HUES64 (cell line): Measurements from ENCODE around the gene AIP.
A peak's percentile ranks its signal among the peaks of the same experiment; 100 is the strongest.

Source experiments
- H3K27ac ChIP-seq: 2 replicates; pipeline ENCODE4 v1.7.0; 2013; ENCODE audit warnings: low read depth, low read length, inconsistent platforms
- H3K27me3 ChIP-seq: 2 replicates; pipeline ENCODE4 v1.6.1; 2013; ENCODE audit warnings: mild to moderate bottlenecking, low read length; ENCODE audit not compliant: insufficient read depth
- H3K36me3 ChIP-seq: 2 replicates; pipeline ENCODE4 v1.6.1; 2013; ENCODE audit warnings: mild to moderate bottlenecking, low read length; ENCODE audit not compliant: insufficient read depth
- H3K4me1 ChIP-seq: 2 replicates; pipeline ENCODE4 v1.6.1; 2013; ENCODE audit warnings: mild to moderate bottlenecking, low read length, moderate library complexity; ENCODE audit not compliant: insufficient read depth
- H3K4me3 ChIP-seq: 2 replicates; pipeline ENCODE4 v1.5.1; 2013; ENCODE audit warnings: mild to moderate bottlenecking, low read length, moderate library complexity
- H3K9ac ChIP-seq: 2 replicates; pipeline ENCODE4 v1.6.1; 2013; ENCODE audit warnings: mild to moderate bottlenecking, low read depth, low read length
- H3K9me3 ChIP-seq: 2 replicates; pipeline ENCODE4 v1.6.1; 2013; ENCODE audit warnings: low read depth, low read length; ENCODE audit not compliant: insufficient read depth
- WGBS: fragments of 150-250, 120-280 bp; methylation state at CpG from one replicate; pipeline ENCODE4 v1.1.7; 2013; ENCODE audit warnings: missing lambda C conversion rate; 5-methylcytosine and 5-hydroxymethylcytosine counted together

The AIP gene

GRCh38 chr11:67450796-67451657 lies 31.8 kb upstream of the AIP start:
- no peaks in the 10 kb centered on the region for H3K4me1 ChIP-seq
- 88% methylated on average over 25 of the region's 25 CpGs for WGBS
- no peak overlapping the region for H3K9ac ChIP-seq
- H3K27ac ChIP-seq, result no peak overlapping the region
- H3K36me3 ChIP-seq, result no peaks in the 10 kb centered on the region
- no peak overlapping the region for H3K4me3 ChIP-seq
- no peaks in the 10 kb centered on the region for H3K27me3 ChIP-seq
- H3K9me3 ChIP-seq, result no peaks in the 10 kb centered on the region

GRCh38 chr11:67451658-67451976 lies 31.2 kb upstream of the AIP start:
- Histone ChIP-seq H3K4me1 (no peaks in the 10 kb centered on the region), H3K4me3 (no peak overlapping the region), H3K36me3 (no peaks in the 10 kb centered on the region), H3K27me3 (no peaks in the 10 kb centered on the region), H3K27ac (no peak overlapping the region), H3K9ac (no peak overlapping the region), H3K9me3 (no peaks in the 10 kb centered on the region)
- WGBS, result 94% methylated on average over 14 of the region's 14 CpGs

DNA sequence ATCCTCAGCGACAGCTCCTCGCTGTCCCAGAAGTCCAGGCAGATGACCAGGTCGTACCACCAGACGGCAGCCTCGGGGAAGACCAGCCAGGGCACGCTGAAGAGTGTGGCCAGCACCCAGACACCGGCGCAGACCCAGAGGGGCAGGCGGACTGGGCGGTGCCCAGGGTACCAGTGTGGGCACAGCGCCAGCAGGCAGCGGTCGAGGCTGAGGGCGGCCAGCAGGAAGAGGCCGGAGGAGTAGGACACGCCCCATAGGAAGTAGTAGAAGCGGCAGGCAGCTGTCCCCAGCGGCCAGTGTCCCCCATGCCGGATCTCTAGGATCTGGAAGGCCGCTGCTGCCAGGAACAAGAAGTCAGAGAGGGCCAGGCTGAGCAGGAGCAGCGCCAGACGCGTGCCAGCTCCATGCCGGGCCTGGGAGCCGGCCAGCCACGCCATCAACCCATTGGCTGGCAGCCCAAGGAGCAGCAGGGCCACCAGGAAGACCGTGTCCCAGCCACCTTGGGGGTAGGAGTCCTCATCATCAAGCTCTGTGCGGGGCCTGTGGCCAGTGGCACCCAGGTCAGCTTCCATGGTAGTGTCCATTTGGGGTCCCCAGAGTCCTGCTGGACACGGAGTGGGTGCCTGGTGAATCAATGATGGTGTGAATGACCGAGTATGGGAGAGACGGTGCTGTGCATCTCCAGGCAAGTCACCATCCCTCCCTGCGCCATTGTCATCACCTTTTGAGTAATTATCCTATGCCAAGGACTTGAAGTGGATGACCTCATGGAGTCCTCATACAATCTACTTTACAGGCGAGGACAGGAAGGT lies 30.5 kb upstream of the AIP start, which contains the start of gene GPR152:
Gene GPR152 (minus strand): TSS at position 589 of the 812 bp plus-strand sequence. CDS start 5 bp downstream, at position 584.
- 93% methylated on average over 33 of the region's 33 CpGs for WGBS
- no peak within 1 kb of the TSS for H3K9ac ChIP-seq
- H3K4me1 ChIP-seq, result no peaks in the 10 kb centered on the region
- no peaks in the 10 kb centered on the region for H3K36me3 ChIP-seq
- no peak within 1 kb of the TSS for H3K27ac ChIP-seq
- H3K9me3 ChIP-seq, result no peaks in the 10 kb centered on the region
- H3K4me3 ChIP-seq, result no peak within 1 kb of the TSS
- H3K27me3 ChIP-seq, result no peaks in the 10 kb centered on the region

DNA sequence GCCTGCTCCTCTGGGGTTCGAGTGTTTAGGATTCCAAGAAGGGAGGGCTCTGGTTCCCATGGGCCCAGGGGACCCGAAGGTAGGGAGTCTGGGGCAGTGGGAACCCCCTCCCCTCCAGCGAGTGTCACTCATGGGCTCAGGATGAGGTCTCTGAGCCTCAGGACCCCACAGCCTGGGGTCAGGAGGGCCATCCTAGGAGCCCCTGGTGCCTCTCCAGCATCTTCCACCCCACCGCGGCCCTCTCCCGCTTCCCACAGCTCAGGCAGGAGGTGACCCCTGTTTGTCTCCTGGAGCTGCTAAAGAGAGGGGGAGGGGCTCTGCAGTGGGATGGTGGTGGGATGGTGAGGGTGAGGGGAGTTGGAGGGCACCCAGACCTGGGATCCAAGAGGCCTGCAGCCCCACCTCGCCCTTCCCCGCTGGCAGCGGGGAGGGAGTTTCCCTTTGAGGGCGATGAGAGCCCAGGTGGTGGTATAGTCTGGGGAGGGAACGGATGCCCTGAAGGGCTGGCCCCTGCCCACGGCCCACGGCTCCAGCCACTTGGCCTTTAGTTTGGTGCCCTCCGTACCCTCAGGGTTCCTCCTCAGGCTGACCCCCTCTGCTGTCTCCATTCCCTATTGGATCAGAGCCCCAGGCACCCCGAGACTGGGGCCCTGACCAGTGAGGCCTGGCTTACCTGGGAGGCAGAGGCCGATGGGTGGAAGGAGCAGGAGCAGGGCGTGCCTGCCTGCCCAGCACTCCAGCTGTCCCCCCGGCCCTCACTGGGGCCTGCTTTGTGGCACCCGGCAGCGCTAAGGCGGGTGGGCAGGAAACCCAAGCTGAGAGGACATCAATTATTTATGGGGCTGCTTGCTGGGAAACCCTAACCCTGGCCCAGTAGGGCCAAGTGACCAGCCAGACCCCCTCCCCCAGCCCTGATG lies 28.8 kb upstream of the AIP start:
- 91% methylated on average over 21 of the region's 21 CpGs for WGBS
- no peaks in the 10 kb centered on the region for H3K4me1 ChIP-seq
- H3K9me3 ChIP-seq, result no peaks in the 10 kb centered on the region
- H3K36me3 ChIP-seq, result no peaks in the 10 kb centered on the region
- no peaks in the 10 kb centered on the region for H3K27me3 ChIP-seq
- H3K4me3 ChIP-seq, result no peak overlapping the region
- H3K27ac ChIP-seq, result no peak overlapping the region
- no peak overlapping the region for H3K9ac ChIP-seq

- Histone ChIP-seq H3K4me1 (no peaks in the 10 kb centered on the region), H3K27ac (no peak within 1 kb of the TSS), H3K9me3 (no peaks in the 10 kb centered on the region), H3K27me3 (no peaks in the 10 kb centered on the region), H3K4me3 (no peak within 1 kb of the TSS), H3K36me3 (no peaks in the 10 kb centered on the region), H3K9ac (no peak within 1 kb of the TSS)
- WGBS, result 83% methylated on average over 3 of the region's 3 CpGs
Measured at GRCh38 chr11:67455054-67455453, 27.8 kb upstream of the AIP start, which contains the start of gene CABP4. CABP4 (plus strand) TSS chr11:67455354; CDS start chr11:67455424, 70 bp downstream.

DNA sequence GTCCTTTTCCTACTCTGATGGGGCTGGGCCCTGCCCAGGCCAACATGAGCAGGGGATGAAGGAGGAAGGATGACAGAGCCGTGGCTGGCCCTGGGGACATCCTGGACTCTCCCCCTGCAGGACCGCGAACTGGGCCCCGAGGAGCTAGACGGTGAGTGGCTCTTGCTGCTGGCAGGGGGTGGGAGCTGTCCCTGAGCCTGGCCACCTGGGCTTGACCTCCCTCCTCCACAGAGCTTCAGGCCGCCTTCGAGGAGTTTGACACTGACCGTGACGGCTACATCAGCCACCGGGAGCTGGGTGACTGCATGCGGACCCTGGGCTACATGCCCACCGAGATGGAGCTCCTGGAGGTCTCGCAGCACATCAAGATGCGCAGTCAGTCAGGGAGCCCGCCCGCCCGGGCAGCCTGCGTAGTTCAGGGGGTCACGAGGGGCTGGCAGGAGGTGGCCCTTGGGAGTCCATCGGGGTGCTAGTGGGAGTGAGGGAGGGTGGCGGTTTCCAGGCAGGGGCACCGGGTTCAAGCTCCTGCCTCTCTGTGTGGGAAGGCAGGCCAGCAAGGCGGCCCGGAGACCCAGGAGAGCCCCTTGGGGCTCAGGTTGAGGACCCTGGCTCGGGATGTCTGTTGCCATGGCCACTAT lies 26.6 kb upstream of the AIP start:
- H3K4me3 ChIP-seq, result no peak overlapping the region
- WGBS, result 90% methylated on average over 25 of the region's 25 CpGs

GRCh38 chr11:67457453-67457852 lies 25.4 kb upstream of the AIP start:
- Histone ChIP-seq H3K27ac (no peak overlapping the region), H3K9me3 (no peaks in the 10 kb centered on the region), H3K36me3 (no peaks in the 10 kb centered on the region), H3K9ac (no peak overlapping the region), H3K27me3 (no peaks in the 10 kb centered on the region), H3K4me3 (no peak overlapping the region), H3K4me1 (no peaks in the 10 kb centered on the region)
- WGBS, result 94% methylated on average over 12 of the region's 12 CpGs

More for the DNA sequence above, 26.6 kb upstream of the AIP start:
- Histone ChIP-seq H3K4me1 (no peaks in the 10 kb centered on the region), H3K9ac (no peak overlapping the region), H3K27me3 (no peaks in the 10 kb centered on the region), H3K36me3 (no peaks in the 10 kb centered on the region), H3K9me3 (no peaks in the 10 kb centered on the region), H3K27ac (no peak overlapping the region)

DNA sequence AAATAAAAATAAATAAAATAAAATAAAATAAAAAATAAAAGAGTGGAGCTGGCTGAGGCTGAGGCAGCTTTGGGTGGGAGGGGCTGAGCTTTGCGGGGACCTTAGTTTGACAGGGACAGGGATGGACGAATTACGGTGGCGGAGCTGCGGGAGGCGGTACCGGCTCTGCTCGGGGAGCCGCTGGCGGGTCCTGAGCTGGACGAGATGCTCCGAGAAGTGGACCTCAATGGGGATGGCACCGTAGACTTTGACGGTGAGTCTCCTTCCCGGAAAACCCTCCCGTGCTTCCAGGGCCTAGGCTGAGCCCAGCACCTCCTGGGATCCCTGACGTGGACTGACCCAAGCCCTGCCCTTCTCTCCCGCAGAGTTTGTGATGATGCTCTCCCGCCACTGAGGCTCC lies 24.6 kb upstream of the AIP start:
- no peaks in the 10 kb centered on the region for H3K4me1 ChIP-seq
- no peaks in the 10 kb centered on the region for H3K36me3 ChIP-seq
- no peaks in the 10 kb centered on the region for H3K9me3 ChIP-seq
- no peak overlapping the region for H3K27ac ChIP-seq
- H3K27me3 ChIP-seq, result no peaks in the 10 kb centered on the region
- WGBS, result 93% methylated on average over 19 of the region's 19 CpGs
- H3K9ac ChIP-seq, result no peak overlapping the region
- no peak overlapping the region for H3K4me3 ChIP-seq

DNA sequence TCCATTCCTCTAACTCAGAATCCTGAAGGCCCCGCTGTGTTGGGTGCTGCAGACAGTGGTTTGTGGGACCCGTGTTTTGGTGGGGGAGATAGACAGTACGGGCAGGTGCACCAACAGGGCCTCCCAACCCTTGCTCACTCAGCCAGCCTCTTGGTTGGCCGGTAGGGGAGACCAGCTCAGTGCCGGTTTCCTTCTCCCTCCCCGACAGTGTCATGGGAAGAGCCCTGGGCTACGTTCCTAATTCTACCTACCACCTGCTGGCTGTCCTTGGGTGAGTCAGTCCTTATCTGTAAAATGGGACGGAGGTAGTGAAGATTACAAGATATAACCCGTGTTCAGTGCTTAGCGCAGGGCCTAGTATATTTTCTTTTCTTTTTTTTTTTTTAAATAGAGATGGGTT lies 19.6 kb upstream of the AIP start:
- H3K36me3 ChIP-seq, result no peaks in the 10 kb centered on the region
- no peak overlapping the region for H3K27ac ChIP-seq
- H3K4me3 ChIP-seq, result no peak overlapping the region
- no peaks in the 10 kb centered on the region for H3K9me3 ChIP-seq
- no peak overlapping the region for H3K9ac ChIP-seq
- H3K4me1 ChIP-seq, result peaks cover 5% of the 10 kb centered on the region
- no peaks in the 10 kb centered on the region for H3K27me3 ChIP-seq
- WGBS, result 93% methylated on average over 8 of the region's 10 CpGs

DNA sequence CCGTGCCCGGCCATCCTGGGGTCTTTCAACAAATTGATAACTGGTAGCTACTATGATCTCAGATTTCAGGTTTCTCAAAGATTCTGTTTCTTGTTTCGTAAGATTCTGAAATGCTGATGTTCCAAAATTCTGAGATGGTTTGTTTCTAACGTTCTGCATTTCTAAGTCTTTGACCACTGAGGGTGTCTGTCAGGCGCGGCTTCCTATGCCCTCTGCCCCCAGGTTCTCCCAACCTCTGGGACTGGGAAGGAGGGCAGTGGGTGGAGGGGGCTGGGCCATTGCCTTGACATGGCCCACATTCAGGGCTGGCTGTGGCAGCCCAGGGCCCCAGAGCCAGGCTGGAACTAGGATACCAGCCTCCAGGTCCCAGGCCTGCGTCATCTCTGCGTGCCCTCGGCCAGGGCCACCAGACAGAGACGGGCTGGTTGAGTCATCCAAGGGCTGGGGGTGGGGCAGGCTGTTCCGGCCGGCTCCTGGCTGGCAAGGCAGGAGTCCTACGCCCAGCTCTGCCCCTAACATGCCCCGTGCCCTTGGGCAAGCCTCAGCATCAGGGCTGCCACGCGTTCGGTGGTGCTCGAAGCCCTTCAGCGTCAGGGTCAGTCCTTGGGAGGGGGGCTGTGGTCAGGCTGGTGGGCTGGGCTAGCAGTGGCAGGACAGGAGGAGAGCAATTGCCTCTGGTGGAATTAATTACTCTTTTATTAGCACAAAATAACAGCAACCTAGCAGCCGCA lies 19.0 kb upstream of the AIP start:
- Histone ChIP-seq H3K36me3 (no peaks in the 10 kb centered on the region), H3K4me3 (peak overlapping the region; percentile 90), H3K27ac (no peak overlapping the region), H3K4me1 (peaks cover 5% of the 10 kb centered on the region), H3K9ac (peak overlapping the region; percentile 39), H3K27me3 (no peaks in the 10 kb centered on the region), H3K9me3 (no peaks in the 10 kb centered on the region)
- WGBS, result 83% methylated on average over 20 of the region's 20 CpGs
